SK-N-SH treated with all-trans-retinoic acid at 6 μM for 48 hours (cell line): ENCODE data around the gene HOXA4.

Experiments
- BACH2 ChIP-seq: fragments of 250-450 bp; sonication (Bioruptor Pico); IDR thresholded peaks from 2 replicates; pipeline ENCODE4 v1.9.0; 2021; ENCODE audit warnings: mild to moderate bottlenecking, borderline replicate concordance
- CSDC2 ChIP-seq: fragments of 250-450 bp; sonication (Bioruptor Pico); IDR thresholded peaks from 2 replicates; pipeline ENCODE4 v1.5.0; 2020; ENCODE audit warnings: mild to moderate bottlenecking, moderate library complexity
- GLIS3 ChIP-seq: fragments of 250-450 bp; sonication (Bioruptor Pico); IDR thresholded peaks from 2 replicates; pipeline ENCODE4 v1.5.0; 2020; ENCODE audit warnings: mild to moderate bottlenecking, moderate library complexity
- OSR1 ChIP-seq: fragments of 250-450 bp; sonication (Bioruptor Pico); IDR thresholded peaks from 2 replicates; pipeline ENCODE4 v1.8.0; 2022; ENCODE audit warnings: moderate library complexity, mild to moderate bottlenecking, inconsistent platforms
- PATZ1 ChIP-seq: fragments of 250-450 bp; sonication (Bioruptor Pico); IDR thresholded peaks from 2 replicates; pipeline ENCODE4 v1.8.0; 2020; ENCODE audit warnings: mild to moderate bottlenecking, moderate library complexity, borderline replicate concordance
- RARB ChIP-seq: fragments of 250-450 bp; sonication (Bioruptor Pico); IDR thresholded peaks from 2 replicates; pipeline ENCODE4 v1.8.0; 2021; ENCODE audit warnings: mild to moderate bottlenecking, moderate library complexity
- TOX ChIP-seq: fragments of 250-450 bp; sonication (Bioruptor Pico); IDR thresholded peaks from 2 replicates; pipeline ENCODE4 v1.8.0; 2021; ENCODE audit warnings: mild to moderate bottlenecking, moderate library complexity, borderline replicate concordance
- ZFP3 ChIP-seq: fragments of 250-450 bp; sonication (Bioruptor Pico); IDR thresholded peaks from 2 replicates; pipeline ENCODE4 v1.5.0; 2020; ENCODE audit warnings: mild to moderate bottlenecking, moderate library complexity
- ZNF565 ChIP-seq: fragments of 450-650 bp; formaldehyde crosslinking; conservative IDR thresholded peaks from 2 replicates; pipeline ENCODE4 v1.5.0; 2020; ENCODE audit warnings: low read depth, mild to moderate bottlenecking, moderate library complexity
- ZNF70 ChIP-seq: fragments of 450-650 bp; formaldehyde crosslinking; IDR thresholded peaks from 2 replicates; pipeline ENCODE4 v1.5.0; 2020; ENCODE audit warnings: mild to moderate bottlenecking, moderate library complexity
- ZNF8 ChIP-seq: fragments of 450-650 bp; formaldehyde crosslinking; IDR thresholded peaks from 2 replicates; pipeline ENCODE4 v1.5.0; 2020; ENCODE audit warnings: mild to moderate bottlenecking, moderate library complexity
- TF ChIP-seq, protein P1 (sequence below): fragments of 250-450 bp; sonication (Bioruptor Pico); IDR thresholded peaks from 2 replicates; pipeline ENCODE4 v1.5.1; 2020; ENCODE audit warnings: low read depth, mild to moderate bottlenecking, moderate library complexity
- TF ChIP-seq, protein P2 (sequence below): fragments of 250-450 bp; sonication (Bioruptor Pico); IDR thresholded peaks from 2 replicates; pipeline ENCODE4 v1.8.0; 2021; ENCODE audit warnings: low read depth, mild to moderate bottlenecking, moderate library complexity, borderline replicate concordance

- TF ChIP-seq, protein P1, sequence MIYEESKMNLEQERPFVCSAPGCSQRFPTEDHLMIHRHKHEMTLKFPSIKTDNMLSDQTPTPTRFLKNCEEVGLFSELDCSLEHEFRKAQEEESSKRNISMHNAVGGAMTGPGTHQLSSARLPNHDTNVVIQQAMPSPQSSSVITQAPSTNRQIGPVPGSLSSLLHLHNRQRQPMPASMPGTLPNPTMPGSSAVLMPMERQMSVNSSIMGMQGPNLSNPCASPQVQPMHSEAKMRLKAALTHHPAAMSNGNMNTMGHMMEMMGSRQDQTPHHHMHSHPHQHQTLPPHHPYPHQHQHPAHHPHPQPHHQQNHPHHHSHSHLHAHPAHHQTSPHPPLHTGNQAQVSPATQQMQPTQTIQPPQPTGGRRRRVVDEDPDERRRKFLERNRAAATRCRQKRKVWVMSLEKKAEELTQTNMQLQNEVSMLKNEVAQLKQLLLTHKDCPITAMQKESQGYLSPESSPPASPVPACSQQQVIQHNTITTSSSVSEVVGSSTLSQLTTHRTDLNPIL (CRISPR knock-in tag): no peak
- TF ChIP-seq OSR1 (CRISPR knock-in tag): no peak
- TF ChIP-seq, protein P2, sequence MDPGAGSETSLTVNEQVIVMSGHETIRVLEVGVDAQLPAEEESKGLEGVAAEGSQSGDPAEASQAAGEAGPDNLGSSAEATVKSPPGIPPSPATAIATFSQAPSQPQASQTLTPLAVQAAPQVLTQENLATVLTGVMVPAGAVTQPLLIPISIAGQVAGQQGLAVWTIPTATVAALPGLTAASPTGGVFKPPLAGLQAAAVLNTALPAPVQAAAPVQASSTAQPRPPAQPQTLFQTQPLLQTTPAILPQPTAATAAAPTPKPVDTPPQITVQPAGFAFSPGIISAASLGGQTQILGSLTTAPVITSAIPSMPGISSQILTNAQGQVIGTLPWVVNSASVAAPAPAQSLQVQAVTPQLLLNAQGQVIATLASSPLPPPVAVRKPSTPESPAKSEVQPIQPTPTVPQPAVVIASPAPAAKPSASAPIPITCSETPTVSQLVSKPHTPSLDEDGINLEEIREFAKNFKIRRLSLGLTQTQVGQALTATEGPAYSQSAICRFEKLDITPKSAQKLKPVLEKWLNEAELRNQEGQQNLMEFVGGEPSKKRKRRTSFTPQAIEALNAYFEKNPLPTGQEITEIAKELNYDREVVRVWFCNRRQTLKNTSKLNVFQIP (CRISPR knock-in tag): no peak
- TF ChIP-seq RARB (CRISPR knock-in tag): no peak
- TF ChIP-seq TOX (CRISPR knock-in tag): no peak
- no peak for TF ChIP-seq ZNF565 (CRISPR knock-in tag)
- no peak for TF ChIP-seq PATZ1 (CRISPR knock-in tag)
- no peak for TF ChIP-seq ZNF8 (CRISPR knock-in tag)
- TF ChIP-seq ZFP3 (CRISPR knock-in tag): no peak
- TF ChIP-seq GLIS3 (CRISPR knock-in tag): no peak
- TF ChIP-seq ZNF70 (CRISPR knock-in tag): no peak
- TF ChIP-seq BACH2 (CRISPR knock-in tag): no peak
- no peak for TF ChIP-seq CSDC2 (CRISPR knock-in tag)
Observed at GRCh38 chr7:27123007-27123476, 7.5 kb downstream of the HOXA4 start.
